ENCODE measurements around the gene KLHL40. TPM values are rescaled to one million over a fixed set of nuclear protein-coding genes. Genes with fewer than 3 reads are reported as not detected.
A peak's percentile ranks its signal among the peaks of the same experiment; 100 is the strongest.

The KLHL40 gene, protein sequence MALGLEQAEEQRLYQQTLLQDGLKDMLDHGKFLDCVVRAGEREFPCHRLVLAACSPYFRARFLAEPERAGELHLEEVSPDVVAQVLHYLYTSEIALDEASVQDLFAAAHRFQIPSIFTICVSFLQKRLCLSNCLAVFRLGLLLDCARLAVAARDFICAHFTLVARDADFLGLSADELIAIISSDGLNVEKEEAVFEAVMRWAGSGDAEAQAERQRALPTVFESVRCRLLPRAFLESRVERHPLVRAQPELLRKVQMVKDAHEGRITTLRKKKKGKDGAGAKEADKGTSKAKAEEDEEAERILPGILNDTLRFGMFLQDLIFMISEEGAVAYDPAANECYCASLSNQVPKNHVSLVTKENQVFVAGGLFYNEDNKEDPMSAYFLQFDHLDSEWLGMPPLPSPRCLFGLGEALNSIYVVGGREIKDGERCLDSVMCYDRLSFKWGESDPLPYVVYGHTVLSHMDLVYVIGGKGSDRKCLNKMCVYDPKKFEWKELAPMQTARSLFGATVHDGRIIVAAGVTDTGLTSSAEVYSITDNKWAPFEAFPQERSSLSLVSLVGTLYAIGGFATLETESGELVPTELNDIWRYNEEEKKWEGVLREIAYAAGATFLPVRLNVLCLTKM
- not detected in 2 replicates for total RNA-seq

DNA sequence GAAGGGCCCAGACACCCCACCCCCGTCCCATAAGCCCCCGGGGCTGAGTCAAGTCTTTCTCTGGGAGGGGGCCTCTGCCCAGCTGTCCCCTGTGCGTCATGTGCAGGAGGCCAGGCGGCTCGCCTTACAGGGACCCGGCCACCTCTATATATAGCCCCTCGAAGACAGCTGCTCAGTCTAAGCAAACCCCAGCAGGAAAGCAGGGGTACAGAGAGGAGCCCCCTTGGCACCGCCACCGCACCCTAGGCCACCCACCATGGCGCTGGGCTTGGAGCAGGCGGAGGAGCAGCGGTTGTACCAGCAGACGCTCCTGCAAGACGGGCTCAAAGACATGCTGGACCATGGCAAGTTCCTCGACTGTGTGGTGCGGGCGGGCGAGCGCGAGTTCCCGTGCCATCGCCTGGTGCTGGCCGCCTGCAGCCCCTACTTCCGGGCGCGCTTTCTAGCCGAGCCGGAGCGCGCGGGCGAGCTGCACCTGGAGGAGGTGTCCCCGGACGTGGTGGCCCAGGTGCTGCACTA is at the start of gene KLHL40:
KLHL40 (plus strand) TSS at position 175 of the 519 bp plus-strand sequence; CDS start at position 257, 82 bp downstream.
- no peak for DNase-seq (ENCODE audit: low read depth in 2 of 2)

DNA sequence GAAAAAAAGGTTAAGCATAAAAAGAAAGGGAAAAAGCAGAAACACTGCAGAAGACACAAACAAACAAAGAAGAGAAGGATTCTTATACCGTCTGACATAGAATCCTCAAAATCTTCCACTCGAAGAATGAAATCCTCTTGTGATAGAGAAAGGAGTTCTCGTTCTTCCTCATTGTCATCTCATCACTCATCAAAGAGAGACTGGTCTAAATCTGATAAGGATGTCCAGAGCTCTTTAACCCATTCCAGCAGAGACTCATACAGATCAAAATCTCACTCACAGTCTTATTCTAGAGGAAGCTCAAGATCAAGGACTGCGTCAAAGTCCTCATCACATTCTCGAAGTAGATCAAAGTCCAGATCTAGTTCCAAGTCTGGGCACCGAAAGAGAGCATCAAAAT is 48.3 kb upstream of the KLHL40 start:
- DNase-seq (ENCODE audit: low read depth in 2 of 2), result no peak

DNA sequence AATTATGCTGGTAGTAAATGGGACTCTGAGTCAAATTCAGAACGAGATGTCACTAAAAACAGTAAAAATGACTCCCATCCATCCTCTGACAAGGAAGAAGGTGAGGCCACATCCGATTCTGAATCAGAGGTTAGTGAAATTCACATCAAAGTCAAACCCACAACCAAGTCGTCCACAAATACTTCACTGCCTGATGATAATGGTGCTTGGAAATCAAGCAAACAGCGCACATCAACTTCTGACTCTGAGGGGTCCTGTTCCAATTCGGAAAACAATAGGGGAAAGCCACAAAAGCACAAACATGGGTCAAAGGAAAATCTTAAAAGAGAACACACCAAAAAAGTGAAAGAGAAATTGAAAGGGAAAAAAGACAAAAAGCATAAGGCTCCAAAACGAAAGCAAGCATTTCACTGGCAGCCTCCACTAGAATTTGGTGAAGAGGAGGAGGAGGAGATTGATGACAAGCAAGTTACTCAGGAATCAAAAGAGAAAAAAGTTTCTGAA is 46.9 kb upstream of the KLHL40 start:
- no peak for DNase-seq (ENCODE audit: low read depth in 2 of 2)

DNA sequence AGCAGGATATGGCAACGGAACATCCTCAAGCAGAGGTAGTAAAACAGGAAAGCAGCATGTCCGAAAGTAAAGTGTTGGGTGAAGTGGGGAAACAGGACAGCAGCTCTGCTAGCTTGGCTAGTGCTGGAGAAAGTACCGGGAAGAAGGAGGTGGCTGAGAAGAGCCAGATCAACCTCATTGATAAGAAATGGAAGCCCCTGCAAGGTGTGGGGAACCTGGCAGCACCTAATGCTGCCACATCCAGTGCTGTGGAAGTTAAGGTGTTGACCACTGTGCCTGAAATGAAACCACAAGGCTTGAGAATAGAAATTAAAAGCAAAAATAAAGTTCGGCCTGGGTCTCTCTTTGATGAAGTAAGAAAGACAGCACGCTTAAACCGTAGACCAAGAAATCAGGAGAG is 46.1 kb upstream of the KLHL40 start:
- no peak for DNase-seq (ENCODE audit: low read depth in 2 of 2)

DNA sequence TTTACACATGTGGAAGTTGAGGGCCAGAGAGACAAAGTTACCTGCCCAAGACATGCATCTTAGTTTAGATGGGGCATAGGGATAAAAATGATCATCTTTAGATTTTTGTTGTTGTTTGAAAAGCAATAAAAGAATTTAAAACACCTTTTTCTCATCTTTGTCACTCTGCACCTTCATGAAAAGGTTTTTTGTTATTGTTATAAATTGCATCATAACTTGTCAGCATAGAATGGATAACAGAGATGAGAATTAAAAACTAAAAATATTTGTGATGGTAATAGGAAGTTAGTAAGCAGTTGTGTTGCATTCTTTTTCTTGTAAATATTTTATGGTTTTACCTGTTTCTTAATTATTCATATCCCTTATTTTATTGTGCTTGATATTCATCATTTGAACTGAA is 45.2 kb upstream of the KLHL40 start:
- DNase-seq (ENCODE audit: low read depth in 2 of 2), result no peak

DNA sequence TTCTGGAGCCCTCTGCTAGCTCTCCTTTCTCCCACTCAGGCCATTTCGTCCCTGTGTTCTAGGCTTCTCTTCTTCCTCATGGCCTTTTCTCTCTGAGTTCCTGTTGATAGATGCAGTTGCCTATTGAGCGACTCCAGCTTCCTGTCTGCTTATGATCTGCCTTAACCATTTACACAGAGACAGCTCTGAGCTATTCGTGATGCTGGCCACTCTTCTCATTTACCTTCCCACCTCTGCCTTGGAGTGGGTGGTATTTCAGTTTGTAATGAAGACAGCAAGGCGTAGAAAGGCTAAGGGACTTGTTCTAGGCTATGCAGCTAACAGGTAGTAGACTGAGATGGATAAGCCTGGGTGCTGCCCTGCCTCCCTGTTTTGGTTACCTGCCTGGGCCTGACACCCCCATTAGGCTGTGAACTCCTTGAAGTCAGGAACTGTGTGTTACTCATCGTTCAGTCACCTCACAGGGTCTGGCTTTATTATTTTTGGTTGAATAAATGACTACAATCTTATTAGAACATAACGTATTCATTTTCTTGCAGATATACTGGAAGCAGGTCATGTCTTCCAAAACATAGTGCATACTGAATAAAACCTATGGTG is 44.5 kb upstream of the KLHL40 start:
- no peak for DNase-seq (ENCODE audit: low read depth in 2 of 2)

DNA sequence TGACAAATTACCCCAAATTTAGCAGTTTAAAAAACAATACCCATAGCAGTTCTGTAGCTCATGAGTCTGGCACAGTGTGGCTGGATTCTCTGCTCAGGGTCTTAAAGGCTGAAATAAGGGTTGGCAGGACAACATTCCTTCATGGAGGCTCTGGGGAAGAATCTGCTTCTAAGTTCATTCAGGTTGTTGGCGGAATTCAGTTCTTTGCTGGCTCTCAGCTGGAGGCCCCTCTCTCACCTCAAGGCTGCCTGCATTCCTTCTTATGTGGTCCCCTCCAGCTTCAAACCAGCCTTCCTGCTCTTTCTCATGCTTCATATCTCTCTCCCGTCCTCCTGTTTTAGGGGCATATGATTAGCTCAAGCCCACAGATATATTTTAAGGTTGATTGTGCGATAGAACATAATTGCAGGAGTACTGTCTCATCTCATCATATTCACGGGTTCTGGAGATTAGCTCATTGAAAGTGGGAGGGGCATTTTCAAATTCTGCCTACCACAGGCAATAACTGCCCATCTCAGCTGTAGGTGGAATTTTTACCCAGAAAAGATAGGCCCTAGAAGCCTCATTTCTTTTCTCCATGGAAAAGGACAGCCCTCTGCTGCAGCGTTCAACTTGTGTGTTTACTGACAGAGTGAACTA is 37.4 kb upstream of the KLHL40 start:
- DNase-seq (ENCODE audit: low read depth in 2 of 2), result no peak

DNA sequence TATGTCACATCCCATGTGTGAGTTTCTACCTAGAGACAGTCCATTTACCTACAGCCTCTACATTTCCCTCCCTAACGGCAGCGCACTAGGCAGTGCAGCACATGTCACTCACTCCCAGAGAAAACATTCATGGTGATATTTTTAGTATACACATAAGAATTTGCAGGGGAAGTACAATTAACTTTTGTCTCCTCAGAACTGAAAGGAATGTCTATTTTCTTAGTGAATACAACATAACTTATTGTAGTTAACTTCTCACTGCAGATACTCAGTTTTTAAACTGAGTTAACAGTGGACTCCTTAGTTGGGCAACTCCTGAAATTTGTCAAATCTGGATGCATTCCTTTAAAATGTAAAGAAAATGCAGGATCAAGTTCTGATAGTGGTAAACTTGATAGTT is 36.3 kb upstream of the KLHL40 start:
- no peak for DNase-seq (ENCODE audit: low read depth in 2 of 2)

DNA sequence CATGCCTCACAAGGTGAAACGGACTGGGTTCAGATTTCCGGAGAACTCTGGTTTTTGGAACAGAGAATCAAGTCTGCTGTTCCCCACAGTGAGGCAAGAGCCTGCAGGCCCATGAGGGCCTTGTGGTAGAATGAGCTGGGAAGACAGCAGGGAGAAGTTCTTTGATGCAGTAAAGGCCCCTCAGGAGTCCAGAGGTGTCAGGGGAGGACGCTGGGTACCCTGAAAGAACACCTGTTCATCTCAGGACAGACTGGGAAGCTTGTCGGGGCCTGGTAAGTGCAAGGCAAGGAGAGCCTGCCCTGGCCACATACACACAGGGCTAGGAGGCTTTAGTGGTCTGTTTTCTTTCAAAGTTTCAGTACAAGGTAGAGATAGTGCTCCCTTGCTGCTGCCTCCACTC is 35.6 kb upstream of the KLHL40 start:
- no peak for DNase-seq (ENCODE audit: low read depth in 2 of 2)

DNA sequence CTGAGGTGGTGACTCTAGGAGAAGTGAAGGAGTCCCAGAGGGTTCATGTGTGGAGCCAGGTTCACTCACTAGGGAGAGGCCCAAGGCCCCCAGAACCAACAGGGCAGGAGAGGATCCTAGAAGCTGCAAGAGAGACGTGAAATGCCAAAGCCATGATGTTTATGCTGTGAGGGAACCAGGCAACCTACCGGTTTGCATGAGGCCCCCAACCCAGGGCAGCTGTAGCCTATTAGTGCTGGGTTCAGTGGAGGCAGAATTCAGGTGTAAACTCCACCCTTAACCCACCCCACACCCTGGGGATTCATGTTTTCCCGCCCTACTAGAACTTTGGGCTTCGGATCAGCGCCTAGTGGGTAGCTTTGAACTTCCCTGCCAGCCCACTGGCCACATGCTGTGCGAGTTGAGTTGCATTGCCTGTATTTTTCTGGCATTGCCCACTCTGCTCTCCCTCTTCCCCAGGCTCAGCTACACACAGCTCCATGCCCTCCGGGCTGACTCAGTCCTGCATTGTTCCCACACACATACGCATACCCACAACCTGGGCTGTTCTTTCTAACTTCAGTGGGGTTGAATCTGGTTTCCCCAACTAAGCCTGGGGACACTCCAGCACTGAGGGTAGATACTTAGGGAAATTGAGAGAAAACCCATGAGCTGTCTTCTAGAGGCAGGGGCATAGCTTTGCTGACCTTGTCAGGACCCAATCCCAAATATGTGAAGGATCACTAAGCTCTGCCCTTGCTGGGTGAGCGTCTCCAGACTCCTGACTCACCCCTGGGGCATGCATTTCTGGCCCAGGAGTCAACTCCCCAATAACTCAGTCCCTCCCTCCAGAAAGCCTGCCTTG is 33.9 kb upstream of the KLHL40 start:
- DNase-seq (ENCODE audit: low read depth in 2 of 2), result no peak

DNA sequence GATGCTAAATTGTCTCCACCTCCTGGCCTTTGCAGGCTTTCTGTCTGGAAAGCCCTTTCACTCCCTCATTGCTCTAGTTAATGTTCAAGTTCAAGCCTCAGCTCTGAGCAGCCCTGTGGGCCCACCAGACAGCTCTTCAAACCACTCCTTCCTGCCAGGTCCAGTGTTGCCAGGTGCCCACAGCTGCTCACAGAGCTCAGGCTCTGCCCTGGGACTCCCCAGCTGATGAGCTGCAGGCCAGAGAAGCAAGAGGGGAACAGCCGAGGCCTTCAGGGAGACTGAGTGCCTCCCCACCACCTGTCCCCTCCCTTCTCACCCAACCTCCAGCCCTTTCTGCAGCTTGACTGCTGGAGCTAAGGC is 33.1 kb upstream of the KLHL40 start:
- DNase-seq (ENCODE audit: low read depth in 2 of 2), result no peak

DNA sequence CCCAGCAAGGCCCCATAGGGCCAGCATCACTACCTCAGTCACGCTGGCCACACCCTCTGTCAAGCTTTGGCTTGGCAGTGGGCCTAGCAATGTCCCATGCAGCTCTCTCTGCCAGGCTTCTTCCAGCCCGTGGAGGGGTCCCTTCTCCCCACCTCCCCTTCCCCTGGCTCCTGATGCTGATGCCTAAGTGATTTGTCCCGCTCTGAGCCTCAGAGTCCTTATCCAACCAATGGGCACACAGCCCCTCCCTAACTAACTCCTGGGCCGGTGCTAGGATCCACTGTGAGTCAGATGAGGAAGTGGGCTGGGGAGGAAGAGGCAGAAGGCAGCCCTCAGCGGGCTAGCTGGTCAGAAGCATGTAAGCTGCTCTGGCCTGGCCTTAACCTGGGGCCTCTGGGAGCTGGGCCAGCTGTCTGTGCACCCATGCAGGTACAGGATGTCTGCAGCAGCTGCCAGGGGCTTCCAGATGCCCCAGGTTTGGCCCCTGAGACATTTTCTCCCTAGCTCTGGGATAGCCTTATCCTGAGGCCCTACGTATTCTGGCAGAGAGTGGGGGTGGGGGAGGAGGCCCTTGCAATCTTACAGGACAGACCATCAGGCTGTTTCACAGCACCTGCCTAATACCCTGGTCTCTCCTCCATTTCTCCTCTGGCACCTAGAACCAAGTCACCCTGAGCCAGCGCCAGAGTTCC is 32.6 kb upstream of the KLHL40 start:
- DNase-seq (ENCODE audit: low read depth in 2 of 2), result peak; percentile 32 to 85

DNA sequence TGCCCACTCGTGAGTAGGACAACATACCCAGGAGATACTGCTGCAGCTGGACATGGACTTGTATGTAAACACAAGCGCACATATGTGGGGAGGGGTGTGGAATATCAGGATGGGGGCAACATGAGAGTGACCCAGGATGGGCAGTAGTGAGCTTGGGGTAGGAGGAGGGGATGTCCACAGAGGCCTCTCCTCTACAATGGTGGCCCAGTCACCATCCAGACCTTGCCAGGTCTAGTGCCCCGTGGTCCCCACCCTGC is 32.1 kb upstream of the KLHL40 start:
- DNase-seq (ENCODE audit: low read depth in 2 of 2), result peak in 1 of 2 donors; percentile 17

DNA sequence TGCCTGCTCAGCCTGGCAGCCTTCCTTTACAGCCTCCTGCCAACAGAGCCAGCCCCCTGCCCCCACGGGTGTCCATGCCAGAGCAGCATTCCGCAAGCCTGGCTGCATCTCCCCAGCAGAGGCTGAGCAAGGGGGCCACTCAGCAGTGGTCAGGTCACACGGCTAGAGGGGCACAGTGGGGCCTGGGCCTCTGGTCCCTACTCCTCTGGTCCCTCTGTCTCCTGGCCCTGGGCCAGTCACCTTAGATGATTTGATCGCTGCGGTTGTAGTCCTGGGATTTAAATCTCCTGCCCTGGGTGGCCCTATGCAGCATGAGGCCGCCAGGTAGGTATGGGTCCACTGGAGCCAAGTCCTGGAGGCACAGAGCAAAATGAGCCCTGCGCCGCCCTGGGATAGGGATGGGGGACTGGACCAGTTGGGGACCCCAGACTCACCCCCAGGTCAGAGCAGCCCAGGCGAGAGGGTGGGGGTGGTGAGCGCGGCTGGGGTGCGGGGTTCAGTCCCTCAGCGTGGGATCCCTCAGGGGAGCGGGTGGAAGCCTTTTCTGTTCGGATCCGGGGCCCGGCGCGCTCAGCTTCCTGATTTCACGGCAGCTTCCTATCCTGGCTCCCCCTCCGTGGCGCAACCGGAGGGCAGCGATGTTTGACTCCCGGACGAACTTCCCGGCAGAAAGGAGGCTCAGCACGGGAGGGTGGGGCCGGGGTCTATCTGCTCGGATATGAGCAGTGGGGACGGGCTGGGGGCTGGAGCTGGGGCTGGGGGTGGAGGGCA is 31.6 kb upstream of the KLHL40 start, which contains the start of gene ZBTB47:
ZBTB47 (plus strand) TSS at position 138 of the 771 bp plus-strand sequence. CDS start 4,659 bp downstream, outside the sequence.
- peak in 1 of 2 donors; percentile 21 for DNase-seq (ENCODE audit: low read depth in 2 of 2)

DNA sequence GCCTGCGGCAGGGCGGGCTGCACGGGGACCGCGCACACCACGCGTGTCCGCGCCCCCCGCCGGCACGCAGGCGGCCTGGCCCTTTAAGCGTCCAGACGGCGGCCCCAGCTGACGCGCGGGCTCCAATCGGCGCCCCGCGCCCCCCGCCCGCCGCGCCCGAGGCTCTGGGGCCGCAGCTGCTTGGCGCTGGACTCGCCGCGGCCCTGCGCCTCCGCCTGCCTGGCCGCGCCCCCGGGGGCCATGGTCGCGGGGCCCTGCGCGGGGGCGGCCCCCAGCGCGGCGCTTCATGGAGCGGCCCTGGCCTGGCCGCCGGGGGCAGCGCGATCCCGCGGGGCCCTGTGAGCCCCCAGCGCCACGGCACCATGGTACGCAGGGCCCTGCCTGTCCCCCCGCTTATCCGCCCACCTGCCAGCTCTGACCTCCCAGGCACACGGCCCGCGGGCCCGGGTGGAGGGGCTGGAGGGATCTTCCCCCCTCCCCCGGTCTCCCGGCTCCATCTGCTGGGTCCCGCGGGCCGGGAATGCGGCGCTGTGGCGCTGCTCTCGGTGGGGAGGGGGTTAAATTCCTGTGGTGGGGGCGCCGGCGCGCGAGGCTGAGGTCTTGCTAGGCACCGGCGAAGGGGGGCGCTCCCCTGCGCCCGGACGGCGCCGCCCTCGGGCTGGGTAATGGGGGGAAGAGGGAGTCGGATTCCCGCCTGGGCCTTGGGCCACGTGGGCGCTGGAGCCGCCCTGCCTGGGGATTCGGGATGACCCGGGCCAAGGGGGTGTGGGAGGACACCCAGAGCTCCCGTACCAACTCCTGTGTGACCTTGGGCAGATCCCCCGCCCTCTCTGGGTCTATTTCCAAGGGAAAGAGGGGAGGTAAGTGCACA is 30.8 kb upstream of the KLHL40 start:
- peak in 1 of 2 donors; percentile 64 for DNase-seq (ENCODE audit: low read depth in 2 of 2)

DNA sequence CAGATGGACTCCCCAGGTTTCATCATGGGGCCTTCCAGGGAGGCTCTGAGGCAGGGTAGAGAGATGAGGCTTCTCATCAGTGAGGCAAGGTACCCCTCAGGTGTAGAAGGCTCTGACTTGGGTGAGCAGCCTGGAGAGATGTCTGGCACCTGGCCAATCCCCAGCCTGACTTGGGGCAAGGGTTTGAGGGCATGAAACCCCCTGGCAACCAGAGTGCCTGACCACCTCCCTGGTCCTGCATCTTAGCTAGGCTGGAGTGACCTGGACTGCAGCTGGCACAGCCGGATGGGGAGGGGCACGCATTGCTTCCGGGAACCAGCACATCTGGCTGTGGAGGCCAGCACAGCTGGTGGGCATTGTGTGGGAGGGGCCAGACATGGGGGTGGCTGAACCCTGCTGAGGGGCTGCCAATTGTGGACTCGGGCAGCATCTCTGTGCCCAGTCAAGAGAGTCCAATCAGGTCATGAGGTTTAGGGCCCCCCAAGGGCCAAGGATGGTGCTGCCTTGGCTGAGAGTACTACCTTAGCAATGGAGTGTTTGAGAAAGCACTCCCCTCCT is 29.9 kb upstream of the KLHL40 start:
- peak in 1 of 2 donors; percentile 11 for DNase-seq (ENCODE audit: low read depth in 2 of 2)

DNA sequence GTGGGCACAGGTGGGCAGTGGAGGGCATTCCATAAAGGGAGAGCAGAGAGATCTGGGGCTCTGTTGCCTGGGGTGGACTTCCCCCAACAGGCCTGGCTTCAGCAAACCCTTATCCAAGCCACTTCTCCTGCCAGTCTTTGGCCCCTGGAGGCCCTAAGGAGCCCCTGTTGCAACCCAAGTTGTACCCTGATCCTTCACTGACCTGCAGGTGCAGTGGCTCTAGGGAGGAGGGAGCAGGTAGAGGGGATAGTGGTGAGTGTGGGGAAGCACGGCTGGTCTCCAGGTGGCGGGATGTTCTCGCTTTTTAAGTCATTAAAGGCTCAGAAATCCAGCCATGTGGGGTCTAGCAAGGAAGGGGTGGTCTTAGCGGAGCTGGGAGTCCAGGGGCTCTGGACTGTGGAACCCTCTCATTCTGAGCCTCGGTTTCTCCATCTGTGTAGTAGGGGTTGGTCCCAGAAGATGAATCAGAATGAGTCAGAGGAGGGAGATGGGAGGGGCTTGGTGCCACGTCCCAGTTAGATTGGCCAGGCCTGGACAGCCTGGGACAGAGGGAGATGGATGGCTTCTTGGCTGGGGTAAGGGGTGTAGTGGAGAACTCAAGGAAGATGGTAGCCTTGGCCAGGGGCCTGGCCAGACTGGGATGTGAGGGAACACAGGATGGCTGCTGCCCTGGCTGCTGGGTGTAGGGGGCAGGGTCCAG is 29.2 kb upstream of the KLHL40 start:
- peak in 1 of 2 donors; percentile 45 for DNase-seq (ENCODE audit: low read depth in 2 of 2)
